SK-N-SH treated with all-trans-retinoic acid at 6 μM for 48 hours (cell line): ENCODE results near the gene NPFF.

ENCODE experiments used
- ATAC-seq: fragments of 200-7000 bp; cut with Tn5 transposase; 3 replicates; pipeline ENCODE4 v1.9.1; 2020; ENCODE audit warnings: mild to moderate bottlenecking, moderate library complexity
- ARNTL ChIP-seq: fragments of 450-650 bp; formaldehyde crosslinking; IDR thresholded peaks from 2 replicates; pipeline ENCODE4 v1.5.0; 2020; ENCODE audit warnings: low read depth, mild to moderate bottlenecking, moderate library complexity, borderline replicate concordance
- BACH2 ChIP-seq: fragments of 250-450 bp; sonication (Bioruptor Pico); IDR thresholded peaks from 2 replicates; pipeline ENCODE4 v1.9.0; 2021; ENCODE audit warnings: mild to moderate bottlenecking, borderline replicate concordance
- CREB5 ChIP-seq: fragments of 250-450 bp; sonication (Bioruptor Pico); IDR thresholded peaks from 2 replicates; pipeline ENCODE4 v1.5.1; 2020; ENCODE audit warnings: low read depth, mild to moderate bottlenecking, moderate library complexity
- CSDC2 ChIP-seq: fragments of 250-450 bp; sonication (Bioruptor Pico); IDR thresholded peaks from 2 replicates; pipeline ENCODE4 v1.5.0; 2020; ENCODE audit warnings: mild to moderate bottlenecking, moderate library complexity
- CSRNP3 ChIP-seq: fragments of 250-450 bp; sonication (Bioruptor Pico); IDR thresholded peaks from 2 replicates; pipeline ENCODE4 v1.5.1; 2021; ENCODE audit warnings: mild to moderate bottlenecking, moderate library complexity
- ESRRG ChIP-seq: fragments of 250-450 bp; sonication (Bioruptor Pico); IDR thresholded peaks from 2 replicates; pipeline ENCODE4 v1.6.1; 2021; ENCODE audit warnings: mild to moderate bottlenecking
- GLIS3 ChIP-seq: fragments of 250-450 bp; sonication (Bioruptor Pico); IDR thresholded peaks from 2 replicates; pipeline ENCODE4 v1.5.0; 2020; ENCODE audit warnings: mild to moderate bottlenecking, moderate library complexity
- ISL1 ChIP-seq: fragments of 250-450 bp; sonication (Bioruptor Pico); IDR thresholded peaks from 2 replicates; pipeline ENCODE4 v2.1.2; 2022; ENCODE audit warnings: mild to moderate bottlenecking, moderate library complexity
- OSR1 ChIP-seq: fragments of 250-450 bp; sonication (Bioruptor Pico); IDR thresholded peaks from 2 replicates; pipeline ENCODE4 v1.8.0; 2022; ENCODE audit warnings: moderate library complexity, mild to moderate bottlenecking, inconsistent platforms
- PATZ1 ChIP-seq: fragments of 250-450 bp; sonication (Bioruptor Pico); IDR thresholded peaks from 2 replicates; pipeline ENCODE4 v1.8.0; 2020; ENCODE audit warnings: mild to moderate bottlenecking, moderate library complexity, borderline replicate concordance
- POU6F1 ChIP-seq: fragments of 250-450 bp; sonication (Bioruptor Pico); IDR thresholded peaks from 2 replicates; pipeline ENCODE4 v1.8.0; 2021; ENCODE audit warnings: low read depth, mild to moderate bottlenecking, moderate library complexity, borderline replicate concordance
- PPARA ChIP-seq: fragments of 250-450 bp; sonication (Bioruptor Pico); IDR thresholded peaks from 2 replicates; pipeline ENCODE4 v1.5.0; 2020; ENCODE audit warnings: mild to moderate bottlenecking, borderline replicate concordance
- RARB ChIP-seq: fragments of 250-450 bp; sonication (Bioruptor Pico); IDR thresholded peaks from 2 replicates; pipeline ENCODE4 v1.8.0; 2021; ENCODE audit warnings: mild to moderate bottlenecking, moderate library complexity
- SNAI2 ChIP-seq: fragments of 250-450 bp; sonication (Bioruptor Pico); IDR thresholded peaks from 2 replicates; pipeline ENCODE4 v1.5.0; 2020; ENCODE audit warnings: mild to moderate bottlenecking, moderate library complexity
- TCF4 ChIP-seq: fragments of 250-450 bp; sonication (Bioruptor Pico); IDR thresholded peaks from 2 replicates; pipeline ENCODE4 v1.8.0; 2021; ENCODE audit warnings: mild to moderate bottlenecking, moderate library complexity, borderline replicate concordance
- TOX ChIP-seq: fragments of 250-450 bp; sonication (Bioruptor Pico); IDR thresholded peaks from 2 replicates; pipeline ENCODE4 v1.8.0; 2021; ENCODE audit warnings: mild to moderate bottlenecking, moderate library complexity, borderline replicate concordance
- TSHZ2 ChIP-seq: fragments of 250-450 bp; sonication (Bioruptor Pico); IDR thresholded peaks from 2 replicates; pipeline ENCODE4 v1.5.0; 2020; ENCODE audit warnings: mild to moderate bottlenecking, moderate library complexity
- ZC3H10 ChIP-seq: fragments of 250-450 bp; sonication (Bioruptor Pico); IDR thresholded peaks from 2 replicates; pipeline ENCODE4 v1.5.1; 2021; ENCODE audit warnings: mild to moderate bottlenecking, moderate library complexity
- ZFP3 ChIP-seq: fragments of 250-450 bp; sonication (Bioruptor Pico); IDR thresholded peaks from 2 replicates; pipeline ENCODE4 v1.5.0; 2020; ENCODE audit warnings: mild to moderate bottlenecking, moderate library complexity
- ZFP30 ChIP-seq: fragments of 450-650 bp; formaldehyde crosslinking; IDR thresholded peaks from 2 replicates; pipeline ENCODE4 v1.5.0; 2022; ENCODE audit warnings: mild to moderate bottlenecking, moderate library complexity
- ZNF565 ChIP-seq: fragments of 450-650 bp; formaldehyde crosslinking; conservative IDR thresholded peaks from 2 replicates; pipeline ENCODE4 v1.5.0; 2020; ENCODE audit warnings: low read depth, mild to moderate bottlenecking, moderate library complexity
- ZNF70 ChIP-seq: fragments of 450-650 bp; formaldehyde crosslinking; IDR thresholded peaks from 2 replicates; pipeline ENCODE4 v1.5.0; 2020; ENCODE audit warnings: mild to moderate bottlenecking, moderate library complexity
- ZNF8 ChIP-seq: fragments of 450-650 bp; formaldehyde crosslinking; IDR thresholded peaks from 2 replicates; pipeline ENCODE4 v1.5.0; 2020; ENCODE audit warnings: mild to moderate bottlenecking, moderate library complexity

The NPFF gene

GRCh38 chr12:53533471-53533870 lies 26.2 kb upstream of the NPFF start:
- no peak for TF ChIP-seq ARNTL (CRISPR knock-in tag)
- TF ChIP-seq ZNF70 (CRISPR knock-in tag): no peak
- no peak for TF ChIP-seq PATZ1 (CRISPR knock-in tag)
- no peak for TF ChIP-seq SNAI2 (CRISPR knock-in tag)
- TF ChIP-seq ESRRG (CRISPR knock-in tag): no peak
- TF ChIP-seq ZC3H10 (CRISPR knock-in tag): no peak
- TF ChIP-seq TCF4 (CRISPR knock-in tag): no peak
- TF ChIP-seq RARB (CRISPR knock-in tag): no peak
- TF ChIP-seq POU6F1 (CRISPR knock-in tag): no peak
- no peak for TF ChIP-seq ZFP30 (CRISPR knock-in tag)
- TF ChIP-seq ISL1 (CRISPR knock-in tag): no peak
- no peak for TF ChIP-seq TSHZ2 (CRISPR knock-in tag)
- no peak for TF ChIP-seq CREB5 (CRISPR knock-in tag)
- TF ChIP-seq PPARA (CRISPR knock-in tag): no peak
- TF ChIP-seq BACH2 (CRISPR knock-in tag): no peak
- TF ChIP-seq CSRNP3 (CRISPR knock-in tag): no peak
- ATAC-seq: no peak

- no peak for ATAC-seq
- no peak for TF ChIP-seq TOX (CRISPR knock-in tag)
- TF ChIP-seq ARNTL (CRISPR knock-in tag): no peak
- TF ChIP-seq CSRNP3 (CRISPR knock-in tag): no peak
- no peak for TF ChIP-seq ZNF8 (CRISPR knock-in tag)
- TF ChIP-seq ISL1 (CRISPR knock-in tag): no peak
- TF ChIP-seq OSR1: no peak
- no peak for TF ChIP-seq BACH2 (CRISPR knock-in tag)
- no peak for TF ChIP-seq CREB5 (CRISPR knock-in tag)
- no peak for TF ChIP-seq ZC3H10 (CRISPR knock-in tag)
- no peak for TF ChIP-seq PATZ1 (CRISPR knock-in tag)
- TF ChIP-seq CSDC2 (CRISPR knock-in tag): no peak
- TF ChIP-seq ZNF565 (CRISPR knock-in tag): no peak
- no peak for TF ChIP-seq ZNF70 (CRISPR knock-in tag)
- TF ChIP-seq TCF4 (CRISPR knock-in tag): no peak
- no peak for TF ChIP-seq GLIS3 (CRISPR knock-in tag)
- no peak for TF ChIP-seq RARB (CRISPR knock-in tag)
- TF ChIP-seq ZFP3: no peak
- no peak for TF ChIP-seq ZFP30 (CRISPR knock-in tag)
- no peak for TF ChIP-seq SNAI2 (CRISPR knock-in tag)
Observed at GRCh38 chr12:53532524-53533445, 25.5 kb upstream of the NPFF start.
